Suprapubic skin (tissue), 4 donors: ENCODE data around the gene SLF2.

Experiments
- EP300 ChIP-seq: sonication (generic); formaldehyde crosslinking; IDR thresholded peaks from one replicate; pipeline ENCODE4 v1.6.1; 2017; ENCODE audit warnings: antibody characterized with exemption
- POLR2A ChIP-seq, 2 donors: fragments of 450-650 bp; IDR thresholded peaks; one replicate each; pipeline ENCODE4 v1.6.1; 2017; ENCODE audit warnings: antibody characterized with exemption in 2 of 2, mild to moderate bottlenecking in 2 of 2, moderate library complexity in 2 of 2
- POLR2AphosphoS5 ChIP-seq, 3 donors: sonication (generic); formaldehyde crosslinking; IDR thresholded peaks; one replicate each; pipeline ENCODE4 v1.6.1; 2017; ENCODE audit warnings: antibody characterized with exemption in 3 of 3
- TF ChIP-seq, protein P1 (sequence below), 2 donors: fragments of 200-600 bp in 1 of 2; fragments of 450-650 bp in 1 of 2; sonication (generic) in 1 of 2; IDR thresholded peaks; one replicate each; pipeline ENCODE4 v1.5.1; 2016 to 2019; ENCODE audit warnings: antibody characterized with exemption in 2 of 2, mild to moderate bottlenecking in 1 of 2, moderate library complexity in 1 of 2

DNA sequence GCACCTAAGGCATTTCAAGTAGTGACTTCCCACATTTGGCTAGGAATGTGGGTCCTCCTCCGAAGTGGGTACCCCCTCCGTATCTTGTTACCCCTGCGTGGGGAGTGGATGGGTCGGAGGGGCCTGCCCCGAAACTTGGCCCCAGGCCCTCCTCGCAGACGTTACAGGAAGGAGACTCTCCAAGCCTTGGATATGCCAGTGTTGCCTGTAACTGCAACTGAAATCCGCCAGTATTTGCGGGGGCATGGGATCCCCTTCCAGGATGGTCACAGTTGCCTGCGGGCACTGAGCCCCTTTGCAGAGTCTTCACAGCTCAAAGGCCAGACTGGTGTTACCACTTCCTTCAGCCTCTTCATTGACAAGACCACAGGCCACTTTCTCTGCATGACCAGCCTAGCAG lies 75.4 kb downstream of the SLF2 start:
- TF ChIP-seq, protein P1, sequence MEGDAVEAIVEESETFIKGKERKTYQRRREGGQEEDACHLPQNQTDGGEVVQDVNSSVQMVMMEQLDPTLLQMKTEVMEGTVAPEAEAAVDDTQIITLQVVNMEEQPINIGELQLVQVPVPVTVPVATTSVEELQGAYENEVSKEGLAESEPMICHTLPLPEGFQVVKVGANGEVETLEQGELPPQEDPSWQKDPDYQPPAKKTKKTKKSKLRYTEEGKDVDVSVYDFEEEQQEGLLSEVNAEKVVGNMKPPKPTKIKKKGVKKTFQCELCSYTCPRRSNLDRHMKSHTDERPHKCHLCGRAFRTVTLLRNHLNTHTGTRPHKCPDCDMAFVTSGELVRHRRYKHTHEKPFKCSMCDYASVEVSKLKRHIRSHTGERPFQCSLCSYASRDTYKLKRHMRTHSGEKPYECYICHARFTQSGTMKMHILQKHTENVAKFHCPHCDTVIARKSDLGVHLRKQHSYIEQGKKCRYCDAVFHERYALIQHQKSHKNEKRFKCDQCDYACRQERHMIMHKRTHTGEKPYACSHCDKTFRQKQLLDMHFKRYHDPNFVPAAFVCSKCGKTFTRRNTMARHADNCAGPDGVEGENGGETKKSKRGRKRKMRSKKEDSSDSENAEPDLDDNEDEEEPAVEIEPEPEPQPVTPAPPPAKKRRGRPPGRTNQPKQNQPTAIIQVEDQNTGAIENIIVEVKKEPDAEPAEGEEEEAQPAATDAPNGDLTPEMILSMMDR (IDR thresholded peaks at IDR 0.05) = no peak
- no peak for TF ChIP-seq POLR2AphosphoS5 (IDR thresholded peaks at IDR 0.05)
- TF ChIP-seq EP300 = no peak
- no peak for TF ChIP-seq POLR2A (IDR thresholded peaks at IDR 0.05)
